Measurements from ENCODE around the gene PTGES2.
A peak's percentile ranks its signal among the peaks of the same experiment; 100 is the strongest.

The PTGES2 gene

DNA sequence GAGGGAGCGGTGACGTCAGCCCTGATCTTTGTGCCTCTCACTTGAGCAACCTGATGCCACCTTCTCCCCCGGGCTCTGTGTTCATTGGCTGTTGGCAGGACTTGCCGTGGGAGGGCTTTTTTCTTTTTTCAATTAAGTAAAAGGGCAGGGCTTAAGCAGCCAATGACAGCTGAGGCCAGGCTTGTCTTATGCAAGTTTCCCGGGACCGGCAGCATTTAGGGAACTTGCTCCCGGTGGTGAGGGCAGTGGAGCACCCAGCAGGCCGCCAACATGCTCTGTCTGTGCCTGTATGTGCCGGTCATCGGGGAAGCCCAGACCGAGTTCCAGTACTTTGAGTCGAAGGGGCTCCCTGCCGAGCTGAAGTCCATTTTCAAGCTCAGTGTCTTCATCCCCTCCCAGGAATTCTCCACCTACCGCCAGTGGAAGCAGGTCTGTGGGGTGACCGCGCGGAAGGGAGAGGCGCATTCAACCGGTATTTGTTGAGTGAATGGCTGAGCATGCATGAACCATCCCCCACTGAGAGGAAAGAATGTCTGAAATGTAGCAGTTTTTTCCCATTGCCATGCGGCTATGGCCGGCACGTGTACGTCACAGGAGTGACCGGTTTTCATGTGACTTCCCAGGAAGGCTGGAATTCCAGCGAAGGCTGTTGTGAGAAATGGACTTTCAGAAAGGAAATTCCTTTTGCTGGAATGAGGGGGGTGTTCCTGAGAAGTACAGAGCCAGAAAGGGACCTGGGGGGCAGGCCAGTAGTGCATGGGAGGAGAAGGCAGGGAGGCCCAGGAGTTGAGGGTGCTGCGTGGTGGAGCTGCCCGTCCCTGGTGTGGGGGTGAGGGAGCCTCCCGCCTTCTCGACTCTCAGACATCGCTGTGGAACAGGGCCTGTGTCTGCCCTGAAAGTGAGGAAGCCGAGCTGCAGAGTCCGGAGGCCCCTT, 29.0 kb downstream of the PTGES2 start:
- peak; percentile 88 for DNase-seq (ENCODE audit: extremely low spot score)
- TF ChIP-seq BHLHE40 (IDR thresholded peaks at IDR 0.05; ENCODE audit: borderline replicate concordance) (no peak), ZNF384 (IDR thresholded peaks at IDR 0.05) (no peak), CTBP1 (IDR thresholded peaks at IDR 0.05; ENCODE audit: borderline replicate concordance) (no peak), ELF4 (IDR thresholded peaks at IDR 0.05) (no peak), FOXA1 (IDR thresholded peaks at IDR 0.05) (no peak), ARNT (IDR thresholded peaks at IDR 0.05) (no peak), L3MBTL2 (conservative IDR thresholded peaks at IDR 0.05) (peak; percentile 63; the same call in 1 of the 2 replicates), HDGF (IDR thresholded peaks at IDR 0.05; ENCODE audit: borderline replicate concordance) (no peak; the same call in 1 of the 2 replicates), LEF1 (IDR thresholded peaks at IDR 0.05; ENCODE audit: borderline replicate concordance) (no peak), SUZ12 (IDR thresholded peaks at IDR 0.05) (no peak), TARDBP (IDR thresholded peaks at IDR 0.05) (no peak), NFRKB (IDR thresholded peaks at IDR 0.05) (no peak)
- TF ChIP-seq, protein P1, sequence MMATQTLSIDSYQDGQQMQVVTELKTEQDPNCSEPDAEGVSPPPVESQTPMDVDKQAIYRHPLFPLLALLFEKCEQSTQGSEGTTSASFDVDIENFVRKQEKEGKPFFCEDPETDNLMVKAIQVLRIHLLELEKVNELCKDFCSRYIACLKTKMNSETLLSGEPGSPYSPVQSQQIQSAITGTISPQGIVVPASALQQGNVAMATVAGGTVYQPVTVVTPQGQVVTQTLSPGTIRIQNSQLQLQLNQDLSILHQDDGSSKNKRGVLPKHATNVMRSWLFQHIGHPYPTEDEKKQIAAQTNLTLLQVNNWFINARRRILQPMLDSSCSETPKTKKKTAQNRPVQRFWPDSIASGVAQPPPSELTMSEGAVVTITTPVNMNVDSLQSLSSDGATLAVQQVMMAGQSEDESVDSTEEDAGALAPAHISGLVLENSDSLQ (IDR thresholded peaks at IDR 0.05) = peak; percentile 45; the same call in 1 of the 2 replicates
- POLR2A ChIA-PET = interaction anchor here (1.0 to 1.1 kb wide), 3 partner anchors 16 to 32 kb away, joined by 3 to 4 read pairs (median 4); partner anchors contain the start of gene NAIF1
- CTCF ChIA-PET = interaction anchor here (3.4 kb wide), 1 partner anchor 19 kb away, joined by 12 read pairs; no protein-coding TSS in a partner anchor

DNA sequence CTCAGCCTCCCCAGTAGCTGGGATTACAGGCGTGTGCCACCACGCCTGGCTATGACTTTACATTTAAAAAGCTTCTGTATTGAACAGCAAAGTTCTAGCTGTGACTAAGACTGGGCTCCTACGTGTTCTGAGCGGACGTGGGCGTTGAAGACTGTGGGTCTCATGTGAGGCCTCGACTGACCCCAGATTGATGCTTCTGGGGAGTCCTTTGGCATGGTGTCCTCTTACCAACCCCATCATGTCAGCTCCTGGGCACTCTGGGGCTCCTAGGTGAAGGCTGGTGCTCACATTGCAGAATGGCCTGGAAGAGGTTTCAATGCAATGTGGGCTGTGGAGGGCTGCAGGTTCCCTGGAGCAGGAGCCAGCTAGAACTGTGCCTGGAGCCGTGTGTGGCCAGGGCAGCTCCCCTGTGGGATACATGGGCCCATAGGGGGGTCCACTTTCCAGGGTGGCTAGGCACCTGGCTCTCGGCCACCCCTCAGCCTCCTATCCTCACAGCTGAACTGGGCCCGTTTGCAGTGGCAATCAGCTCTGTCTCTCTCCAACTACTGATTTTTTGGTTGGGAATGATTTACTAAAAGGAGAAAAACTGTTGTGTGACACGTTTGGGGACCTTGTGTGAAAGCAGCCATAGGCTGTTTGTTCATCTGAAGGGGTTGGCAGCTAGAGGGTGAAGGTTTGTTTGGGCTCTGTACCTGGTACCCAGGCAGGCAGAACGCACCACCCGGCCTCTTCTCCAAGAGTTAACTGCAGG, 29.8 kb downstream of the PTGES2 start:
- POLR2A ChIA-PET = interaction anchor here (0.7 to 1.1 kb wide), 3 partner anchors 15 to 30 kb away, joined by 3 to 4 read pairs (median 4); partner anchors contain the start of gene SLC25A25
- no peak for TF ChIP-seq BHLHE40 (IDR thresholded peaks at IDR 0.05; ENCODE audit: borderline replicate concordance)
- TF ChIP-seq SUZ12 (IDR thresholded peaks at IDR 0.05) = no peak
- no peak for TF ChIP-seq SP1 (IDR thresholded peaks at IDR 0.05)
- no peak for TF ChIP-seq FOXA1 (IDR thresholded peaks at IDR 0.05)
- TF ChIP-seq ARNT (IDR thresholded peaks at IDR 0.05) = no peak
- no peak for TF ChIP-seq FOXM1 (IDR thresholded peaks at IDR 0.05; ENCODE audit: borderline replicate concordance)
- TF ChIP-seq, protein P1 (IDR thresholded peaks at IDR 0.05) = no peak
- no peak for TF ChIP-seq TARDBP (IDR thresholded peaks at IDR 0.05)
- DNase-seq (ENCODE audit: extremely low spot score) = no peak
- CTCF ChIA-PET = interaction anchor here (0.5 to 3.4 kb wide), 3 partner anchors 20 to 27 kb away, joined by 3 to 12 read pairs (median 6); no protein-coding TSS in a partner anchor

DNA sequence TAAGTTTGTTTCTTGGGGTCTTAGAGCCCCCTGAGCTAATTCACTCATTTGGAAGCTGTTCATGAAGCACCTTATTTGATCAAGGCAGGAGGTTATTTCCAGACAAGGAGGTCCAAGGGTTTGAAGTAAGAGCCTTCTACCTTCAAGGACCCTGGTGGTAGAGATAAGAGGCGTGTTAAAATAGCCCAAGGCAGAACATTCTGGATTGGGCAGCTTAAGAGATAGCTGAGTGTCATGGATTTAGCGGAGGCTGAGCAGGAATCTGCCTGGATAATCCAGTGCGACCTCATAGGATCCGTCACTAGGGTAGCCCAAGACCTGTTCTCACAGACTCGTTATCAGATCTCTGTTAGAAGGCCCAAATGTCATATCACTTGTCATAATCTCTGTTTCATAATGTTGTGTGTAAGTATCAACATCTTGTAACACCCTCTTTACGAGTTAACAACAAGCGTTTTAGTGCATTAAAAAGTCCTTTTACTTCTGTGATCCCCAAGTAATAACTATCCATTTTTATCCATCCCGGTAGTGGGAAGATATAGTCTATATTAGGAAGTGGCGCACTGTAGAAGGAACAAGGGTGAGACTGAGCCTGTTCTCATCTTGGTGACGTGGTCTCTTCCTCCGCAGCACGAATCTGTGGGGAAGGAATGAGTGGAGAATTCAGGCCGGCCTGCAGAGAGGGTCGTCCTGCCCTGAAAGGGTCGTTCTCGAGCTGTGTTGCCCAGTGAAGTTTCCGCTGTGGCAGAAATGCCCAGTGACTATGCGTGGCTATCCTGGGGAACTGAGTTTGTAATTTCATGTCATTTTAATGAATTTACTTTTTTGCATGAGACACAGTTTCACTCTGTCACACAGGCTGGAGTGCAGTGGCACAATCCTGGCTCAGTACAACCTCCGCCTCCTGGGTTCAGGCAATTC, 30.7 kb downstream of the PTGES2 start:
- CTCF ChIA-PET = interaction anchor here (0.5 to 3.4 kb wide), 3 partner anchors 21 to 28 kb away, joined by 3 to 12 read pairs (median 6); no protein-coding TSS in a partner anchor
- TF ChIP-seq FOXK2 (IDR thresholded peaks at IDR 0.05) = no peak
- no peak for TF ChIP-seq ELF4 (IDR thresholded peaks at IDR 0.05)
- no peak for TF ChIP-seq FOXM1 (IDR thresholded peaks at IDR 0.05; ENCODE audit: borderline replicate concordance)
- TF ChIP-seq, protein P1 (IDR thresholded peaks at IDR 0.05) = no peak
- no peak for TF ChIP-seq FOXA1 (IDR thresholded peaks at IDR 0.05)
- no peak for TF ChIP-seq NFRKB (IDR thresholded peaks at IDR 0.05)
- TF ChIP-seq ARNT (IDR thresholded peaks at IDR 0.05) = no peak
- TF ChIP-seq CTBP1 (IDR thresholded peaks at IDR 0.05; ENCODE audit: borderline replicate concordance) = no peak
- no peak for TF ChIP-seq ZNF384 (IDR thresholded peaks at IDR 0.05)
- TF ChIP-seq SP1 (IDR thresholded peaks at IDR 0.05) = no peak
- no peak for TF ChIP-seq L3MBTL2 (conservative IDR thresholded peaks at IDR 0.05)
- TF ChIP-seq LEF1 (IDR thresholded peaks at IDR 0.05; ENCODE audit: borderline replicate concordance) = no peak

DNA sequence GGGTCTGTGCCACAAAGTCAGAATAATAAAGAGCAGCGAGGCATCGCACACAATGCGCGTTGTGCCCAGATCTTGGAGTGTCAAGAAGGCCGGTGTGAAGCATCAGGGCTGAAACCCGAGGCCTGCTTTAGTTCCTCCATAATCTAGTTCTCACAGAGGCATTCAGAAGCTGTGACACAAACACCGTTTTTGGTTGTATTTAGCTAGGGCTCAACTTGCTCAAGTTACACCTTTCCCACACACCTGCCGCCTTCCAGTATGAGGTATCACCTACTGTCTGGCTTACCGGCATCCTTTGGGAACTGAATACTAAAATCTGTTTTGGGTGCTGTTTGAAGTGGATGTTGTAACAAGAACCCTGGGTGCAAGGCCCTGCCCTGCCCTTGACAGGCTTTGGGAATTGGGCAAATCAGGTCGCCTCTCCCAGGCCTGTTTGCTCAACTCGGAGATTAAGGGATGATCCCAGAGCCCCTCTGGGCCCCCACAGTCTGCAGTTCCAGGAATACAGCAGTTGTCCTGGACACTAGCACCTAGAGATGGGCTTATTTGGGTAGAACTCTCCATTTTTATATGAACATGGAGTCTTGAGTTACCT, 32.5 kb downstream of the PTGES2 start:
- TF ChIP-seq L3MBTL2 (conservative IDR thresholded peaks at IDR 0.05) (no peak), SUZ12 (IDR thresholded peaks at IDR 0.05) (no peak), FOXM1 (IDR thresholded peaks at IDR 0.05; ENCODE audit: borderline replicate concordance) (no peak), ELF4 (IDR thresholded peaks at IDR 0.05) (no peak), FOXA1 (IDR thresholded peaks at IDR 0.05) (no peak), FOXK2 (IDR thresholded peaks at IDR 0.05) (no peak), BHLHE40 (IDR thresholded peaks at IDR 0.05; ENCODE audit: borderline replicate concordance) (no peak), TARDBP (IDR thresholded peaks at IDR 0.05) (no peak), ZNF384 (IDR thresholded peaks at IDR 0.05) (no peak), ARNT (IDR thresholded peaks at IDR 0.05) (no peak), SP1 (IDR thresholded peaks at IDR 0.05) (no peak)
- CTCF ChIA-PET = no interaction called here
- DNase-seq (ENCODE audit: extremely low spot score) = no peak
- POLR2A ChIA-PET = no interaction called here

More for the DNA sequence above, 30.7 kb downstream of the PTGES2 start:
- DNase-seq (ENCODE audit: extremely low spot score) = no peak
- POLR2A ChIA-PET = interaction anchor here (0.7 kb wide), 1 partner anchor 29 kb away, joined by 3 read pairs; the partner anchor contains the start of gene SLC25A25

All from HEK293T (cell line).